WTC11 (cell line): ENCODE results near the gene PHTF1.

ENCODE experiments used
- CREB1 ChIP-seq: sonication (generic); formaldehyde crosslinking; IDR thresholded peaks from 2 replicates; pipeline ENCODE4 v1.8.0; 2023; ENCODE audit warnings: mild to moderate bottlenecking, missing genetic modification reagents
- CREM ChIP-seq: sonication (generic); formaldehyde crosslinking; IDR thresholded peaks from 2 replicates; pipeline ENCODE4 v1.8.1; 2022; ENCODE audit warnings: mild to moderate bottlenecking, missing genetic modification reagents, moderate library complexity
- CTCF ChIP-seq: fragments of 200-600 bp; IDR thresholded peaks from 2 replicates; pipeline ENCODE4 v1.8.0; 2022; ENCODE audit warnings: antibody characterized with exemption
- GTF2I ChIP-seq: fragments of 250-450 bp; sonication (Bioruptor Pico); conservative IDR thresholded peaks from 2 replicates; pipeline ENCODE4 v1.4.0; 2021; ENCODE audit warnings: mild to moderate bottlenecking
- MAX ChIP-seq: sonication (generic); formaldehyde crosslinking; IDR thresholded peaks from 2 replicates; pipeline ENCODE4 v1.8.0; 2022; ENCODE audit warnings: mild to moderate bottlenecking, missing genetic modification reagents
- NR1H2 ChIP-seq: sonication (generic); formaldehyde crosslinking; IDR thresholded peaks from 2 replicates; pipeline ENCODE4 v1.9.0; 2021; ENCODE audit warnings: mild to moderate bottlenecking, moderate library complexity, missing genetic modification reagents
- PREB ChIP-seq: sonication (generic); formaldehyde crosslinking; IDR thresholded peaks from 2 replicates; pipeline ENCODE4 v1.8.1; 2022; ENCODE audit warnings: mild to moderate bottlenecking, missing genetic modification reagents, moderate library complexity, borderline replicate concordance
- RELA ChIP-seq: sonication (generic); formaldehyde crosslinking; IDR thresholded peaks from 2 replicates; pipeline ENCODE4 v1.8.1; 2022; ENCODE audit warnings: missing genetic modification reagents, mild to moderate bottlenecking, borderline replicate concordance
- RORB ChIP-seq: fragments of 250-450 bp; sonication (Bioruptor Pico); IDR thresholded peaks from 2 replicates; pipeline ENCODE4 v1.9.0; 2021; ENCODE audit warnings: mild to moderate bottlenecking
- SMAD4 ChIP-seq: sonication (generic); formaldehyde crosslinking; IDR thresholded peaks from 2 replicates; pipeline ENCODE4 v1.8.0; 2022; ENCODE audit warnings: mild to moderate bottlenecking, missing genetic modification reagents
- SP1 ChIP-seq: sonication (generic); formaldehyde crosslinking; conservative IDR thresholded peaks from 2 replicates; pipeline ENCODE4 v1.8.1; 2022; ENCODE audit warnings: missing genetic modification reagents
- ZNF232 ChIP-seq: sonication (generic); formaldehyde crosslinking; IDR thresholded peaks from 2 replicates; pipeline ENCODE4 v1.8.0; 2022; ENCODE audit warnings: mild to moderate bottlenecking, missing genetic modification reagents
- ZNF512 ChIP-seq: sonication (generic); formaldehyde crosslinking; IDR thresholded peaks from 2 replicates; pipeline ENCODE4 v1.8.1; 2022; ENCODE audit warnings: missing genetic modification reagents, borderline replicate concordance

- no peak for TF ChIP-seq CTCF
- no peak for TF ChIP-seq GTF2I
- TF ChIP-seq NR1H2 (CRISPR knock-in tag): no peak
- no peak for TF ChIP-seq ZNF232 (CRISPR knock-in tag)
- TF ChIP-seq CREM (CRISPR knock-in tag): no peak
- TF ChIP-seq RORB: no peak
- no peak for TF ChIP-seq SMAD4 (CRISPR knock-in tag)
- no peak for TF ChIP-seq CREB1 (CRISPR knock-in tag)
- no peak for TF ChIP-seq SP1
- no peak for TF ChIP-seq MAX (CRISPR knock-in tag)
- TF ChIP-seq PREB: no peak
- no peak for TF ChIP-seq RELA
- no peak for TF ChIP-seq ZNF512 (CRISPR knock-in tag)
Measured at GRCh38 chr1:113792471-113792870, 33.2 kb upstream of the PHTF1 start.
